ENCODE results near the gene NEDD4L.
"Not testable (repeated sequence)": the region's sequence is repeated elsewhere in the genome, so short reads cannot be mapped to it uniquely, and the experiment has no call there.

Gene NEDD4L

DNA sequence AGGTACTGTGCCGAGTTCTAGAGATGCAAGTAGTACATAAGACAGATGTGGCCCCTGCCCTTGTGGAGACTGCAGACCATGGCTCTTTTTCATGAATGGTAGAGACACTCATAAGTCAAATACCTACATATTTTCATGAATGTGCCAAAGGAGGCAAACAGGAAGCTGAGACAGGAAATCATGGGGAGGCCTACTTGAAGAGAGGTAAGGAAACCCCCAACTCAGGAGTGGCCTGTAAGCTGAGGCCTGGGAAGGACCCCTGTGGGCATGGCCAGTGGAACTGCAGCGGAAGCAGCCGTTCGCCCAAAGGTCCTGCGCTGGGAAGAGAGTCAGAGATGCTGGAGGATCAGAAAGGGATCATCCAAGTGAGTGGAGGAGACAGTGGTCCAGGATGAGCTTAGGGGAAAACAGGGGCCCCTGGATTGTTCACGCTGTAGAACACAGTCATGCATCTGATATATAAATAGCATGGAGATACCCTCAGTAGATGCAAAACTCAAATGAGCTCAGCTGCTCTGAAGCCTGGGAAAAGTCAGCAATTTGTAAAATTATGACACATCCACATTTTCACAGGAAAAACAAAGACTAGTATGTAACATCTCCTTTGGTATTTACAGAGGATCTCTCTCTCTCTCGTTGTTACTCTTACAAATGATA, 228.9 kb downstream of the NEDD4L start:
- peak; percentile 39 for DNase-seq

DNA sequence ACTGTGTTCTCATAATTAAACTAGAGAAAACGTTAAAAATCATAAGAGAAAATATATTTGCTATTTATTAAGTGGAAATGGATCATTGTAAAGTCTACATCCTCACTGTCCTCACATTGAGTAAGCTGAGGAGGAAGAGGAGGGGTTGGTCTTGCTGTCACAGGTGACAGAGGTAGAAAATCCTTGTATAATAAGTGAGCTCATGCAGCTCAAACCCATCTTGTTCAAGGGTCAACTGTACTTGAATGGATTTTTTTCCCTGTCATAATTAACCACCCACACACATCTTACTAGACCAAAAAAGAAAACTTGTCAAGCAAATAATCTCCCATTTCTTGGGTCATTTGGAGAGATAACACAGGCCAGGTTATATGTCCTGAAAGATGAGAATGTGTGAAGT, 231.2 kb downstream of the NEDD4L start:
- DNase-seq: no peak

GRCh38 chr18:58276789-58277739, 233.0 kb downstream of the NEDD4L start:
- no peak for DNase-seq

- DNase-seq: no peak
These were observed 235.6 kb downstream of the NEDD4L start for GRCh38 chr18:58279504-58280175.

DNA sequence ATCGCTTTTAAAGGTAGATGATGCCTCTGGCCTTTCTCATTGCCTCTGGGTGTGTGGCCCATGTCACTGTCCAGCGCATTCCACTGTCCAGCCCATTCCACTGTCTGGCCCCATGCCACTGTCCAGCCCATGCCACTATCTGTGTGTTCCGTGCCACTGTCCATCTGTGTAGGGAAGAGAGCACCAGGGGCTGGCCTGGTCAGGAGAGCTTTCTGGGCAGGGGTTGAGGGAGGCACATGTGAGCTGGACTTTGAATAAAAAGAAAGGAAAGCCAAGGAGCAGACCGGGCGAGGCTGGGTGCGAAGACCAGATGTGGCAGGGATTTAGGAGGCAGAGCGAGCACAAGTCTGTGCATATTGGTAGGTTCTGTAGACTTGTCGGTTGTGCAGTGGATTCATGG, 236.2 kb downstream of the NEDD4L start:
- DNase-seq: no peak

DNA sequence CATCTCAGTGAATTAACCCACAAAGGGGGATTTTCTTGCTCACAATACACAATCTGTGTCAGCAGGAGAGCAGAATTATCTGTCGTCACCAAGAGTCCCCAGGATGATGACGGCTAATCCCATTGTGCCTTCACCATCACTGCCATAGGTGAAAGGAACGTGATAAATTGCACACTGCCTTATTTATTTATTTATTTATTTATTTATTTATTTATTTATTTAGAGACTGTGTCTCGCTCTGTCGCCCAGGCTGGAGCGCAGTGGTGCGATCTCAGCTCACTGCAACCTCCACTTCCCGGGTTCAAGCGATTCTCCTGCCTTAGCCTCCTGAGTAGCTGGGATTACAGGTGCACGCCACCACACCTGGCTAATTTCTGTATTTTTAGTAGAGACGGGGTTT, 238.8 kb downstream of the NEDD4L start:
- not testable (repeated sequence) for DNase-seq

- no peak for DNase-seq
These were observed 240.8 kb downstream of the NEDD4L start for GRCh38 chr18:58284699-58285448.

- no peak for DNase-seq
These were observed 241.6 kb downstream of the NEDD4L start for GRCh38 chr18:58285449-58286130.

GRCh38 chr18:58286632-58287352, 242.8 kb downstream of the NEDD4L start:
- DNase-seq: no peak

- no peak for DNase-seq
These were observed 243.6 kb downstream of the NEDD4L start for GRCh38 chr18:58287353-58288274.

GRCh38 chr18:58288921-58289797, 245.1 kb downstream of the NEDD4L start:
- DNase-seq: peak; percentile 63

GRCh38 chr18:58290116-58290695, 246.2 kb downstream of the NEDD4L start:
- peak; percentile 63 for DNase-seq

GRCh38 chr18:58291131-58291530, 247.1 kb downstream of the NEDD4L start:
- no peak for DNase-seq

- DNase-seq: no peak
These were observed 248.6 kb downstream of the NEDD4L start for GRCh38 chr18:58292638-58293037.

- DNase-seq: peak; percentile 72
These were observed 253.2 kb downstream of the NEDD4L start for GRCh38 chr18:58297198-58297597.

DNA sequence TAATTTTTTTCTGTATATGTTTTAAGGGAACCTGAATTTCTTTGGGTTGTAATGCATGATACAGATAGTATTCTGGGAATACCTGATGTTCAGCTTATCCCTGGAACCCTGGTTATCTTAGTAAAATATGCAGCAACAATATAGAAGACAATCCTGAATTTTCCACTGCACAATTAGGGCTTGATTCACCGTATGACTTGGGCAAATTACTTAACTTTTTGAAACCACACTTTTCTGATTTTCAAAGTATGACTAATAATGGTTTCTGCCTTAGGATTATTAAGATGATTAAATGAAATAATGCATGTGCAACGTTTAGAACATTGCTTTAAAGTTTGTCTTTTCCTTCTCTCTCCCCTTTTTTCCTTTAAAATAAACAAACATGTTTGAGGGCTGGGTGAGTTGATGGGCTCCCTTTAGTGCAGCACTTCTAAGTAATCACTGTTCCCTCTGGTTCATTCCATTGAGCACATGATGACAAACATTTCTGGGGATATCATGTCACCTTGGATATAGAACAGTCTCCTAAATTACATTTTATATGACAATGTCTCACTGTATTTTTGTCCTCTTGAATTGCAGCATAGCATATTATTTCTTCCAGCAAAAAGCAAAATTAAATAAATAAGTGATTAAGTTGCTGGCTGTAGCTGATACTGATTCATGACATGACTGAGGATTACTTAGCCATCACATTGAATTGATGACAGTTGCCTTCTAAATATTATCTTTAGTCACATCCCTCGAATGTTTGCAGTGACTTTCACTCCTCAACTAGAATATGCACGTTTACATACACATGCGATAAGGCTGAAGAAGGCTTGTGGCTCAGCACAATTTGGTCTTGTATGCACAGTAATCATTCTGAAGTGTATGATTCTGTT, 254.5 kb downstream of the NEDD4L start:
- peak; percentile 56 for DNase-seq

DNA sequence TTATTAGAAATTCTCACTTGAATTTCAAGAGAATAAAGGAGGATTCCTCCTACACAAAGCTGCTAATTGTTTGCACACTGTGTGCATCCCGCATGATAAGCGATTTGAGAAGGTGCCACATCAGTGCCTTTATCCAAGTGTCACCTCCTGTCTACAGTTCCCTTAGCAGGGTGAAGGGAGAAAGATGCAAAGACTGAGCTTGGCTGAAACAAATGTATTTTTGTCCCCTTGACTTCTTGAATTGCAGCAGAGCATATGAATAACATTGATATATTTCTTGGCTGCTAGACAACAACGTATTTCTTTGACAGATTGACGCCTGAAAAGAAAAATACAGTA, 255.1 kb downstream of the NEDD4L start:
- no peak for DNase-seq

- no peak for DNase-seq
These were observed 255.9 kb downstream of the NEDD4L start for GRCh38 chr18:58299936-58300335.
